OCI-LY7 (cell line): Measurements from ENCODE around the gene VEPH1. TPM values are rescaled to one million over a fixed set of nuclear protein-coding genes. Genes with fewer than 3 reads are reported as not detected.

Experiments
- BruUV-seq: library from RNA; stranded (reverse); fragments of 400-500 nt; replicated peaks from 2 replicates; lab custom pipeline; 2021; lab: Mats Ljungman, UMichigan
- CTCF ChIA-PET: fragments of 300-600 bp; sonication (Branson Sonifier 250); formaldehyde crosslinking; loops from one replicate; lab custom pipeline; 2022; ENCODE audit warnings: antibody characterized with exemption; ENCODE audit not compliant: unreplicated experiment; lab: Charles Lee
- POLR2A ChIA-PET: fragments of 300-600 bp; sonication (Branson Sonifier 250); formaldehyde crosslinking; loops from one replicate; lab custom pipeline; 2022; ENCODE audit warnings: antibody characterized with exemption; lab: Charles Lee
- DNase-seq: peaks from one replicate; pipeline ENCODE4 v3.0.0-alpha.2; 2015; ENCODE audit warnings: low spot score
- H2AFZ ChIP-seq: fragments of 200-600 bp; sonication (generic), shearing (Covaris generic); 2 replicates; pipeline ENCODE4 v1.6.1; 2014; ENCODE audit warnings: mild to moderate bottlenecking, antibody characterized with exemption, low read length, moderate library complexity
- H3K27ac ChIP-seq: fragments of 200-600 bp; sonication (generic); 2 replicates; pipeline ENCODE4 v1.5.1; 2014; ENCODE audit warnings: mixed run types, low read depth, mild to moderate bottlenecking, moderate library complexity, low read length, inconsistent platforms; ENCODE audit not compliant: poor library complexity, severe bottlenecking
- H3K36me3 ChIP-seq: fragments of 200-600 bp; sonication (generic); 2 replicates; pipeline ENCODE4 v1.6.1; 2014; ENCODE audit warnings: mild to moderate bottlenecking, antibody characterized with exemption, low read length, moderate library complexity, mixed read lengths; ENCODE audit not compliant: insufficient read depth
- H3K4me1 ChIP-seq: fragments of 200-600 bp; sonication (generic); 2 replicates; pipeline ENCODE4 v1.5.1; 2014; ENCODE audit warnings: mild to moderate bottlenecking, low read length; ENCODE audit not compliant: insufficient read depth, poor library complexity, severe bottlenecking
- H3K4me2 ChIP-seq: fragments of 200-600 bp; sonication (generic); 2 replicates; pipeline ENCODE4 v1.6.1; 2014; ENCODE audit warnings: mild to moderate bottlenecking, low read length
- H3K4me3 ChIP-seq: fragments of 200-600 bp; sonication (generic); 2 replicates; pipeline ENCODE4 v1.5.1; 2014; ENCODE audit warnings: mild to moderate bottlenecking, low read depth, low read length; ENCODE audit not compliant: poor library complexity, severe bottlenecking
- H3K79me2 ChIP-seq: fragments of 200-600 bp; sonication (generic); 2 replicates; pipeline ENCODE4 v1.6.1; 2016; ENCODE audit warnings: low read depth, mild to moderate bottlenecking, low read length, moderate library complexity, mixed read lengths; ENCODE audit not compliant: insufficient read depth
- H3K9me2 ChIP-seq: fragments of 200-600 bp; sonication (generic); 2 replicates; pipeline ENCODE4 v1.6.1; 2016; ENCODE audit warnings: mild to moderate bottlenecking, low read length, mixed read lengths; ENCODE audit not compliant: insufficient read depth
- H3K9me3 ChIP-seq: fragments of 200-600 bp; sonication (generic); 2 replicates; pipeline ENCODE4 v1.6.1; 2014; ENCODE audit warnings: mild to moderate bottlenecking, mixed run types, low read length, mixed read lengths
- H4K20me1 ChIP-seq: fragments of 200-600 bp; sonication (generic); 2 replicates; pipeline ENCODE4 v1.6.1; 2014; ENCODE audit warnings: mild to moderate bottlenecking, antibody characterized with exemption, low read length, moderate library complexity, mixed read lengths; ENCODE audit not compliant: insufficient read depth
- EZH2phosphoT487 ChIP-seq: fragments of 200-600 bp; sonication (generic); IDR thresholded peaks from 2 replicates; pipeline ENCODE4 v1.6.1; 2018; ENCODE audit warnings: low read depth, borderline replicate concordance, mild to moderate bottlenecking, mixed run types, antibody characterized with exemption, low read length, moderate library complexity, mixed read lengths
- intact Hi-C: fragments of 100-400 bp; cut with micrococcal nuclease; formaldehyde crosslinking; loops from one replicate; pipeline ENCODE4 v1.10.0; 2022; ENCODE audit not compliant: unreplicated experiment
- total RNA-seq, 2 experiments: library from RNA; depleted of rRNA in 1 of 2; stranded (reverse); fragments of >200 nt in 1 of 2; shearing (Covaris generic) in 1 of 2; gene quantifications; 2 replicates each; pipeline ENCODE4 v1.2.3, GENCODE V29; 2014 to 2022
- TF ChIP-seq, protein P1 (sequence below): fragments of 200-600 bp; sonication (generic); conservative IDR thresholded peaks from 2 replicates; pipeline ENCODE4 v1.5.1; 2014; ENCODE audit warnings: mild to moderate bottlenecking, antibody characterized with exemption, low read length, moderate library complexity, mixed read lengths

Gene VEPH1
- total RNA-seq, 2 experiments from 2014 or later = not detected

- H3K9me3 ChIP-seq = no peaks in the 10 kb centered on the region
- H3K4me1 ChIP-seq = no peaks in the 10 kb centered on the region
- CTCF ChIA-PET = no interaction called here
- no peaks in the 10 kb centered on the region for H3K9me2 ChIP-seq
- intact Hi-C loops = no loop called here
- H3K4me3 ChIP-seq = no peak overlapping the region
- no peaks in the 10 kb centered on the region for H3K79me2 ChIP-seq
- no peaks in the 10 kb centered on the region for H4K20me1 ChIP-seq
- DNase-seq = no peak
- no peak overlapping the region for H2AFZ ChIP-seq
- POLR2A ChIA-PET = no interaction called here
- BruUV-seq = no TSS peak
- TF ChIP-seq, protein P1, sequence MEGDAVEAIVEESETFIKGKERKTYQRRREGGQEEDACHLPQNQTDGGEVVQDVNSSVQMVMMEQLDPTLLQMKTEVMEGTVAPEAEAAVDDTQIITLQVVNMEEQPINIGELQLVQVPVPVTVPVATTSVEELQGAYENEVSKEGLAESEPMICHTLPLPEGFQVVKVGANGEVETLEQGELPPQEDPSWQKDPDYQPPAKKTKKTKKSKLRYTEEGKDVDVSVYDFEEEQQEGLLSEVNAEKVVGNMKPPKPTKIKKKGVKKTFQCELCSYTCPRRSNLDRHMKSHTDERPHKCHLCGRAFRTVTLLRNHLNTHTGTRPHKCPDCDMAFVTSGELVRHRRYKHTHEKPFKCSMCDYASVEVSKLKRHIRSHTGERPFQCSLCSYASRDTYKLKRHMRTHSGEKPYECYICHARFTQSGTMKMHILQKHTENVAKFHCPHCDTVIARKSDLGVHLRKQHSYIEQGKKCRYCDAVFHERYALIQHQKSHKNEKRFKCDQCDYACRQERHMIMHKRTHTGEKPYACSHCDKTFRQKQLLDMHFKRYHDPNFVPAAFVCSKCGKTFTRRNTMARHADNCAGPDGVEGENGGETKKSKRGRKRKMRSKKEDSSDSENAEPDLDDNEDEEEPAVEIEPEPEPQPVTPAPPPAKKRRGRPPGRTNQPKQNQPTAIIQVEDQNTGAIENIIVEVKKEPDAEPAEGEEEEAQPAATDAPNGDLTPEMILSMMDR = no peak
- no peak for TF ChIP-seq EZH2phosphoT487
- no peak overlapping the region for H3K4me2 ChIP-seq
- no peaks in the 10 kb centered on the region for H3K36me3 ChIP-seq
- no peak overlapping the region for H3K27ac ChIP-seq
Observed at GRCh38 chr3:157317895-157318294, 185.3 kb downstream of the VEPH1 start.

GRCh38 chr3:157313186-157313585 lies 190.0 kb downstream of the VEPH1 start:
- H3K4me1 ChIP-seq = no peaks in the 10 kb centered on the region
- POLR2A ChIA-PET = no interaction called here
- no peak overlapping the region for H3K4me3 ChIP-seq
- H3K27ac ChIP-seq = no peak overlapping the region
- CTCF ChIA-PET = no interaction called here
- no peaks in the 10 kb centered on the region for H3K9me2 ChIP-seq
- H3K79me2 ChIP-seq = no peaks in the 10 kb centered on the region
- no peaks in the 10 kb centered on the region for H3K36me3 ChIP-seq
- H3K4me2 ChIP-seq = no peak overlapping the region
- no TSS peak for BruUV-seq
- no peaks in the 10 kb centered on the region for H3K9me3 ChIP-seq
- intact Hi-C loops = no loop called here
- no peak overlapping the region for H2AFZ ChIP-seq
- no peak for DNase-seq
- no peak for TF ChIP-seq EZH2phosphoT487
- H4K20me1 ChIP-seq = no peaks in the 10 kb centered on the region

- H3K9me2 ChIP-seq = no peaks in the 10 kb centered on the region
- CTCF ChIA-PET = no interaction called here
- H4K20me1 ChIP-seq = no peaks in the 10 kb centered on the region
- H3K9me3 ChIP-seq = no peaks in the 10 kb centered on the region
- H3K4me2 ChIP-seq = no peak overlapping the region
- H3K27ac ChIP-seq = no peak overlapping the region
- BruUV-seq = no TSS peak
- intact Hi-C loops = no loop called here
- no peak overlapping the region for H2AFZ ChIP-seq
- H3K36me3 ChIP-seq = no peaks in the 10 kb centered on the region
- H3K79me2 ChIP-seq = no peaks in the 10 kb centered on the region
- POLR2A ChIA-PET = interaction anchor here (0.9 kb wide), 1 partner anchor 17 kb away, joined by 3 read pairs; no protein-coding TSS in a partner anchor
- H3K4me3 ChIP-seq = no peak overlapping the region
- TF ChIP-seq, protein P1 = no peak
- TF ChIP-seq EZH2phosphoT487 = no peak
- H3K4me1 ChIP-seq = no peaks in the 10 kb centered on the region
- DNase-seq = no peak
Observed at GRCh38 chr3:157312376-157312745, 190.9 kb downstream of the VEPH1 start.
